Testis (tissue), 3 donors: ENCODE data around the gene C6orf132. TPM values are rescaled to one million over a fixed set of nuclear protein-coding genes. Genes with fewer than 3 reads are reported as not detected.

Source experiments
- DNase-seq: peaks from one replicate; pipeline ENCODE4 v3.0.0-alpha.2; 2019
- H3K27ac ChIP-seq, 2 donors: fragments of 200-600 bp; sonication (generic); one replicate each; pipeline ENCODE4 v1.5.1; 2019
- H3K27me3 ChIP-seq: fragments of 200-600 bp; sonication (generic); one replicate; pipeline ENCODE4 v1.5.1; 2019
- H3K36me3 ChIP-seq: fragments of 200-600 bp; sonication (generic); one replicate; pipeline ENCODE4 v1.5.1; 2017; ENCODE audit warnings: low read depth; ENCODE audit errors: missing control alignments
- H3K4me1 ChIP-seq: fragments of 200-600 bp; sonication (generic); one replicate; pipeline ENCODE4 v1.5.1; 2019
- H3K4me3 ChIP-seq, 2 donors: fragments of 200-600 bp; sonication (generic); one replicate each; pipeline ENCODE4 v1.5.1; 2017 to 2019
- H3K9me3 ChIP-seq: fragments of 200-600 bp; sonication (generic); one replicate; pipeline ENCODE4 v1.5.1; 2017
- CTCF ChIP-seq, 3 experiments: fragments of 450-650 bp in 2 of 3; fragments of 200-600 bp in 1 of 3; sonication (generic) in 1 of 3; IDR thresholded peaks; one replicate each; pipeline ENCODE4 v1.5.1; 2016 to 2019; ENCODE audit warnings: antibody characterized with exemption in 3 of 3, mild to moderate bottlenecking in 2 of 3, moderate library complexity in 1 of 3
- POLR2A ChIP-seq: fragments of 450-650 bp; IDR thresholded peaks from one replicate; pipeline ENCODE4 v1.6.1; 2017; ENCODE audit warnings: antibody characterized with exemption, mild to moderate bottlenecking, moderate library complexity
- WGBS, 2 donors: methylation state at CpG; one replicate each; pipeline ENCODE4 v1.1.5; 2018; 5-methylcytosine and 5-hydroxymethylcytosine counted together
- intact Hi-C: fragments of 100-400 bp; cut with DNase I; formaldehyde crosslinking; loops from one replicate; pipeline ENCODE4 v1.15.1; 2023; ENCODE audit warnings: low total_unique reads
- polyA plus RNA-seq: library from polyadenylated mRNA; stranded (reverse); fragments of 350-450 nt; fragmentation: Illumina TruSeq; extraction: RNeasy Lipid Tissue Mini Kit (QIAGEN cat#74804); gene quantifications from one replicate; pipeline ENCODE4 v1.2.3, GENCODE V29; 2014; ENCODE audit warnings: low read depth, low replicate concordance; ENCODE audit not compliant: insufficient read depth
- total RNA-seq, 2 donors: library from RNA; depleted of rRNA; stranded (reverse); fragments of >200 nt; gene quantifications; one replicate each; pipeline ENCODE4 v1.2.3, GENCODE V29; 2016

Gene C6orf132
- total and polyA plus RNA-seq, 3 donors from 2014 or later, result 1.1 to 2.0 (median 1.3) TPM

GRCh38 chr6:42078386-42078785 lies 64.0 kb downstream of the C6orf132 start:
- no peaks in the 10 kb centered on the region for H3K4me1 ChIP-seq
- no peak for DNase-seq
- no peaks in the 10 kb centered on the region for H3K27me3 ChIP-seq
- TF ChIP-seq POLR2A (no peak), CTCF (IDR thresholded peaks at IDR 0.05) (no peak)
- 71 to 79% methylated on average over 11 of the region's 11 CpGs for WGBS, 2 donors
- H3K36me3 ChIP-seq, result no peaks in the 10 kb centered on the region
- intact Hi-C loops, result loop anchor here (5.0 kb wide), 1 partner anchor 89 kb away; no protein-coding TSS in a partner anchor
- H3K4me3 ChIP-seq, result no peak overlapping the region
- no peaks in the 10 kb centered on the region for H3K9me3 ChIP-seq
- no peak overlapping the region for H3K27ac ChIP-seq

DNA sequence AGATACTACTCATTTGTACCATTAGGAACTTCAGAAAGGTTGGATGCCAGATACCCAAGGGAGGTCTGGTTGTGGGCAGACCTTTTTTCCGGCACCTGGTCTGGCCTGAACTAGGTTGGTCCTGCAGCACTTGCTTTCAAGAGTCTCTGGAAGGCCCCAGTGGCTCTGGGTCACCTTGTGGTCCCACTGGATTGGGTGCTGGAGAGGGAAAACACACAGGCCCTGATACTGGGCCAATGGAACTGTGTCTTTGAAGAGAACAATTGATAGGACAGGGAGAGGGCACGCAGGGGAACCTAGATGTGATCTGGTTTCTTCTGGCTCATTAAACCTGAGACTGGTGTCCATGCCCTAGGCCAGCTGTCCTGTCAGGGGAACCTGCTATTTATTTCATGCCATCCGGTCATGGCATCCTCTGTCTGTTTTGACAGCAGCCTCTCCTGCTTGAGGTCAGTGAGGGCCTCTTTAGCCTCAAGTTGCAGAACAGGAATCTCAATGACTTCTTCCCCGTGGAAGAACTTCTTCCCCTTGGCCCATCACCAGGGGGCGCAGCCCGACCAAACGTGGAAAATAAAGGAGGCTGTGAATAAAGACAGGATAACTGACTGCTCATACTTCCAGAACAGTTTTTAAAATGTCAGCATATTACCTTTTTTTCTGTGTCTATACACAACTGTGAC lies 67.1 kb downstream of the C6orf132 start:
- Histone ChIP-seq H3K4me1 (peaks cover 4% of the 10 kb centered on the region), H3K27me3 (no peaks in the 10 kb centered on the region), H3K9me3 (no peaks in the 10 kb centered on the region), H3K36me3 (no peaks in the 10 kb centered on the region), H3K27ac (no peak overlapping the region), H3K4me3 (no peak overlapping the region)
- intact Hi-C loops, result loop anchor here (5.0 kb wide), 1 partner anchor 92 kb away; no protein-coding TSS in a partner anchor
- WGBS, 2 donors, result 30 to 42% methylated on average over 6 to 7 of the region's 7 CpGs
- peak; percentile 80 for DNase-seq
- TF ChIP-seq POLR2A (no peak), CTCF (IDR thresholded peaks at IDR 0.05) (peak; percentile 62 to 78 (median 72))

GRCh38 chr6:42073287-42073686 lies 69.1 kb downstream of the C6orf132 start:
- TF ChIP-seq CTCF (IDR thresholded peaks at IDR 0.05) (no peak), POLR2A (no peak)
- DNase-seq, result no peak
- H3K27ac ChIP-seq, result no peak overlapping the region
- no peaks in the 10 kb centered on the region for H3K9me3 ChIP-seq
- 89 to 92% methylated on average over 2 of the region's 2 CpGs for WGBS, 2 donors
- H3K36me3 ChIP-seq, result no peaks in the 10 kb centered on the region
- no peaks in the 10 kb centered on the region for H3K27me3 ChIP-seq
- peaks cover 4% of the 10 kb centered on the region for H3K4me1 ChIP-seq
- intact Hi-C loops, result no loop called here
- no peak overlapping the region for H3K4me3 ChIP-seq

GRCh38 chr6:42071881-42072583 lies 70.4 kb downstream of the C6orf132 start:
- TF ChIP-seq POLR2A (no peak), CTCF (IDR thresholded peaks at IDR 0.05) (no peak)
- no peak for DNase-seq
- intact Hi-C loops, result no loop called here
- Histone ChIP-seq H3K36me3 (no peaks in the 10 kb centered on the region), H3K27me3 (no peaks in the 10 kb centered on the region), H3K27ac (peak overlapping the region in 1 of 2 donors; percentile 37), H3K4me3 (no peak overlapping the region), H3K4me1 (peaks cover 4% of the 10 kb centered on the region), H3K9me3 (no peaks in the 10 kb centered on the region)
- WGBS, 2 donors, result 46 to 52% methylated on average over 6 of the region's 6 CpGs
